HG03280 (cell line): ENCODE data around the gene MTUS2.
"Not testable (repeated sequence)": the region's sequence is repeated elsewhere in the genome, so short reads cannot be mapped to it uniquely, and the experiment has no call there.

Experiments used
- ATAC-seq: cut with Tn5 transposase; IDR thresholded peaks from one replicate; pipeline ENCODE4 v1.9.1; 2021; ENCODE audit warnings: mild to moderate bottlenecking, moderate library complexity; ENCODE audit not compliant: unreplicated experiment

Gene MTUS2

GRCh38 chr13:29382021-29382420 is 561.9 kb downstream of the MTUS2 start:
- no peak for ATAC-seq

GRCh38 chr13:29383476-29383875 is 563.3 kb downstream of the MTUS2 start:
- ATAC-seq = no peak

DNA sequence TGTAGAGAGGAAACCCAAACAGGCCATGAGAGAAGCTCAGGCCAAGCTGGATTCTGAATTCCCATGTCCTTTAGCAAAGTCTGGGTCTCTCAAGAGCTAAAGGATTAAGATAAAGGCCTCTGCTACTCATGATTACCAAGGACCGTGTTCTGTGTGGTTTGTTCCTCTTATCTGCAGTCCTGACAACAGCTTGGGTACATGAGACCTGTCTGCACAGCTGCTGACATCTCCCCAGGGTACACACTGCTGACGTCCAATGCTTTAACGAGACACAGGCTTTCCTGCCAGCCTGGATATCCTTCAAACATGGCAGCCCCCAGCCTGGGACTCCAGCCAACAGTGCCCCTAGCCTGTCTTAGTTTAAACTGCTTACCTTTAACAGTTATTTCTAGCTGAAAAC is 564.3 kb downstream of the MTUS2 start:
- ATAC-seq = no peak

GRCh38 chr13:29384871-29385270 is 564.7 kb downstream of the MTUS2 start:
- ATAC-seq = no peak

- no peak for ATAC-seq
These were observed 566.1 kb downstream of the MTUS2 start for GRCh38 chr13:29386246-29386645.

GRCh38 chr13:29390598-29390997 is 570.5 kb downstream of the MTUS2 start:
- not testable (repeated sequence) for ATAC-seq

DNA sequence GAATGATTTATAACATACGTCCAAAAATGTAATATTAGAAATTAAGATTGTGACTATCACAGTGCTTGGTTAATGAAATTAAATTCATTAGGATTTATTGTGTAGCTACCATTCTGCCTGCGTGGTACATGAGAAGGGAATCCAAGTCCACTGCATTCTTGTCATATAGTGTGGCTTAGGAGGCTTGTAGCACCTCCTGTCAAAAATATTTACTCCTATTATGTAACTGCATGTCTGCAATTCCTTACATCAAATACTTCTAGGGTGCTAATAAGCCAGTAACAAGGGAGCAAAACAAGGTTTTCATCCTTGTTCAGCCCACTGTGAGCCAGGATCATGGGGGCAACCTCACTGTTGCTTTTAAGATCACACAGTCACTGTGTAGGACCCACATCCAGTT is 576.3 kb downstream of the MTUS2 start:
- no peak for ATAC-seq

GRCh38 chr13:29397265-29397664 is 577.1 kb downstream of the MTUS2 start:
- ATAC-seq = no peak

DNA sequence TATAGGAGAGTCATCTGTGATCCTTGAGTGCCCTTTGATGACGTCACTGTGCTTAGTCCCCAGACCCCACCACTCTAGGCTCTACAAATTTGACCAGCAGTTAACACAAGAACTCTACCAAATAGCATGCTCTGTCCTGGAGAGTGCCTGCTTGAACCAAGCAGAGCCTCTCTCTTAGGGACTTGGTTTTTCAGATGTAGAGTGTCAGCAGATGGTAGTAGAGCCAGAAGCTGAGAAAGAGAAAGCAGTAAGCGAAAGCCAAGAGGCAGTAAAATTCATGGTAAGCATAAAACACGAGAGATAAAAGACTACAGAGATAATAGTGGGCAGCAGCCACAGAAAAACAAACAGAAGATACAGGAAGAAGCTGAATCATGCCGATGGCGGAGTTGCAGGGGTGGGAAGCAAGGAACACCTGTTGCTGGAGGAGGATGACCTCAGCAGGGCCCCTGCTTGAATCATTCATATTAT is 582.1 kb downstream of the MTUS2 start:
- ATAC-seq = no peak

DNA sequence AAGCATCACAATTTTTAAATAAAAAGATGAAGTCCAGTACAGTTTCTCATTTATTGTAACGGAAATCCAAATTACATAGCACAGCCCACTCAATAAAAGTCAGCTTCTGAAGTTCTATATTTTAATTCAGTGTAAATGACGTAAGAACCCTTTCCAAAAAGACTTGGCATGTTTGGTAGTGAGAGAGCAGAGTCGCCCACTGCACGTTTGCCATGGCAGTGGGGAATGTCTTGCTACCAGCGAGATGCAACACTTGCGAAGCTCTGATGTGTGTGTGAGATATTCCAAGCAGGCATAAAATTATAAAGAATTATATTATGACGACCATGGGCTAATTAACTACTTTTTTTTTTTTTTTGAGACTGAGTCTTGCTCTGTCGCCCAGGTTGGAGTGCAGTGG is 585.3 kb downstream of the MTUS2 start:
- no peak for ATAC-seq

GRCh38 chr13:29411481-29411880 is 591.3 kb downstream of the MTUS2 start:
- no peak for ATAC-seq

GRCh38 chr13:29418026-29418425 is 597.9 kb downstream of the MTUS2 start:
- no peak for ATAC-seq

DNA sequence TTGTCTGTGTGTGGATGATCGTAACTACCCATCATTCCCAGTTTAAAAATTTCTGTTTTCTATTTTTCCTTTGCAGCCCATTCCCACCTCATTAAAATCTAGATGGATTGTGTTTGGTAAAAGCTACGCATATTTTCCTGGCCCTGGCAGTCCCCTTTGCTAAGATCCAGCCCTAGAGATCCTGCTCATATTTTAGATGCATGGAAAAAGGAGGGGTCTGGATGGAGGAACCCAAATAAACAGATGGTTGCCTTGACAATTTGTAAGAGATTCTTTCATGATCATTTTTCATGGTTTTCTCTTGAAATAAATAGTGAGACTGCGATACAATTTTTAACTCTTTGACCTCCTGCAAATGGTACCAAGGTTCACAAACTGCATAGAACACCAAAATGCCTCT is 601.0 kb downstream of the MTUS2 start:
- ATAC-seq = no peak

GRCh38 chr13:29422015-29422414 is 601.9 kb downstream of the MTUS2 start:
- ATAC-seq = no peak

DNA sequence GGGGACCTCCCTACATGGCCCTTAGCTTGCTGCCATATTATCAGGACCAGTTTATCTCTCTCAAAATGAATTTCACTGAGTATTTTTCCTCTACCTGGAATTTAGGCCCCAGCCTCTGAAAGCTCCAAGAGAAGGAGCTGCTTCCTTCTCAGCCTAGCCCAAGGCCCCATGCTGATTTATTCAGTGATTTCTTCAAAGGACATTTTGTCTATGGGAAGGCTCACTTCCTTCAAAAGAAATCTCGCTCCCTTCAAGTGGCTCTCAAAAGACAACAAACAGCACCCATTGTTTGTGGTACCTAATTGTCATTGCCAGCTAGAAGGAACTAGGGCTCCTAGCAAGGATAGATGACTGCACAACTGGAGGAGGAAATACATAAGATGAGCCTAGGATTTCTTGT is 602.9 kb downstream of the MTUS2 start:
- no peak for ATAC-seq

GRCh38 chr13:29427937-29428309 is 607.8 kb downstream of the MTUS2 start:
- ATAC-seq = no peak

DNA sequence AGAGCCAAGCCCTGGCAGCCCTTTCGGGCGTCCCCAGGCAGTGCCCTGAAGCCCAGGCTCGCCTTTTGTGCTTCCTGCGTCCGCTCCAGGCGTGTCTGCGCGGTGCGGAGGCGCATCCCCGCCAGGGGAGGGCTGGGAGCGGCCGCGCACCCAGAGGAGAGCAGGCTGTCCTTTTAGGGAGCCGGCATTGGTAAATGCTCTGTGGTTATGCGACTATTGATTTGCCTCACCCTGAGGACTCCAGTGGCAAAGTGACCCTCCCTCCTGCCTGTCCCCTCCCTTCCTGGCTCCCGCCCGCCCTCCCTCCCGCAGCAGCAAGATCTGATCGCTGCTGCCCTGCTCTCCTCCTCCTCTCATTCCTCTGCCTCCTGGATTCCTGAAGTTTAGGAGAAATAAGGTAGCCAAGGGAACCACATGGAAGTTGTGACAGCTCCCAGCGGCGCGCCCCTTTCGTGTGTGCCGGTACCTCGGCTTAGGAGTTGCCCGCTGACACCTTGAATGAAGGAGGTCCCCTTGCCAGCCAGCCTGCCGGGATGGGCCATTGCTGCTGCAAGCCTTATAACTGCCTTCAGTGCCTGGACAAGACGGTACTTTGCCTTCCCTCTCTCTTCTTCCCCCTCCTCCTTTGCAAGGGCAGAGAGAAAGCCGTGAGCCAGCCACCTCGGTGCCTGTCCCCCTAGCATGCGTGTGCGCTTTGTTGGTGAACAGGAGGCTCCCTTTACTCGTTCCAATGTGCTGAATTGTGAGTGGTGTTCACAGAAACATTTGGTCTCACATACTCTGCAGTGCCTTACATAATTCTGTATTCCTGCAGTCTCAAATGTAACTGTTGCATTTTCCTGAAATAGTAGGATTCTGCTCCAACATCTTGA is 608.4 kb downstream of the MTUS2 start:
- no peak for ATAC-seq

GRCh38 chr13:29429286-29429900 is 609.3 kb downstream of the MTUS2 start:
- no peak for ATAC-seq

- ATAC-seq = no peak
These were observed 614.2 kb downstream of the MTUS2 start for GRCh38 chr13:29434217-29434945.

DNA sequence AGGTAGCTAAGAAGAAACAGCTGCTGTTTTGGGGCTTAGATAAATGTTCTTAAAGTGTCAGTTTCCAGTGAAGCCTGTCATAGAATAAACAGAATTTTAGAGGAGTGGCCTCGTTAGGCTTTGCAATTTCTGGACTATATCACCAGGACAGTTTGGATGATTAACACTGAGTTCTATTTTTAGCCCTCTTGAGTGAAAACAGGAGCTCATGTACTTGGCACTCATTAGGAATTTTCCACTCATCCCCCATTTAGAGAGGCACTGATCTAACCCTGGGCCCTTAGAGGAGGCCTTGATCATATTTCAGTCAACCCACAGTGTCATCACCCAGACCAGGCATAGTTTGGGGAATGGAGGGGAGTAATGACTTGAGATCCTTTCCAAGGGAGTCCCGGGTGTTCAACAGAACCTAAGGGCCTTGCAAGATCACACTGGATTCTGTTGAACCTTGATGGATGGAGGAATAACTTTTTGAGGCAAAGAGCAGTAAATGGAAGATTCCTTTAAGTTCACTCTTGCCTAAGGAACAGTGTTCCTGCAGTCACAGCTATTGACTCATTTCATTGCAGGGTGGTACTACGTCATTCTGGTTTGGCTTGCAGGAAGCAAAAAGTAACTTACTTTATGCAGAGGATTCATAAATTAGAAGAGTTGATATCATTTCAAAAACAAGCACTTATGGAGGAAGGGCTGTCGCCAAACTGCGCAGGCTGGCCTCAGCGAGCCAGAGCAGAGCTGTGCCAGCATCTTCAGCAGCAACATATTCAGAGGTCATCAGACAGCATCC is 615.2 kb downstream of the MTUS2 start:
- ATAC-seq = no peak

DNA sequence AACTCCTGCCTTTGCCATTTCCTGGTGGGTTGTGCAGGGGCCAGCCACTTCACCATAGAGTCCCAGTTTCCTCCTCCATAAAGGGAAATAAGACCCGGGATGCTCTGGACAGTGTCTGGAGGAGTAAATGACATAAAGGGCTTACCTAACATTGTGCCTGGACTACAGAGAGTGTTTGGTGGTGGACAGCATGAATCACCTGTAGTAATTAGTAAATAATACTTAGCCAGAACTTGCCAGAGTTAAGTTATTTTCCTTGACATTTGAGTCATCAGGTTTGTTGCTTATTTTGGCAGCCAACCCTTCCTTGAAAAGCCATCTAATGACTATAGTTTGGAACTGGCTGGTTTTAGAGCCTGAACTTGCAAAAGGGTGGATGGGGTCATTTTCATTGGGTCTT is 616.2 kb downstream of the MTUS2 start:
- no peak for ATAC-seq
